ENCODE measurements around the gene GRIK3.
A peak's percentile ranks its signal among the peaks of the same experiment; 100 is the strongest.

Gene GRIK3

GRCh38 chr1:36981126-36981525, 53.2 kb downstream of the GRIK3 start:
- DNase-seq (ENCODE audit: low read depth in 2 of 2), result no peak

GRCh38 chr1:36977731-36978406, 56.4 kb downstream of the GRIK3 start:
- DNase-seq (ENCODE audit: low read depth in 2 of 2), result no peak

- no peak for DNase-seq (ENCODE audit: low read depth in 2 of 2)
Measured at GRCh38 chr1:36975642-36976041, 58.7 kb downstream of the GRIK3 start.

- no peak for DNase-seq (ENCODE audit: low read depth in 2 of 2)
Measured at GRCh38 chr1:36973056-36973455, 61.3 kb downstream of the GRIK3 start.

- no peak for DNase-seq (ENCODE audit: low read depth in 2 of 2)
Measured at GRCh38 chr1:36971852-36972618, 62.3 kb downstream of the GRIK3 start.

- DNase-seq (ENCODE audit: low read depth in 2 of 2), result no peak
Measured at GRCh38 chr1:36968730-36969129, 65.6 kb downstream of the GRIK3 start.

- DNase-seq (ENCODE audit: low read depth in 2 of 2), result peak in 1 of 2 donors; percentile 3
Measured at GRCh38 chr1:36966242-36966641, 68.1 kb downstream of the GRIK3 start.

- no peak for DNase-seq (ENCODE audit: low read depth in 2 of 2)
Measured at GRCh38 chr1:36965275-36966159, 68.8 kb downstream of the GRIK3 start.

- no peak for DNase-seq (ENCODE audit: low read depth in 2 of 2)
Measured at GRCh38 chr1:36964830-36965229, 69.5 kb downstream of the GRIK3 start.

GRCh38 chr1:36963006-36963405, 71.3 kb downstream of the GRIK3 start:
- no peak for DNase-seq (ENCODE audit: low read depth in 2 of 2)

GRCh38 chr1:36961062-36961615, 73.2 kb downstream of the GRIK3 start:
- no peak for DNase-seq (ENCODE audit: low read depth in 2 of 2)

- no peak for DNase-seq (ENCODE audit: low read depth in 2 of 2)
Measured at GRCh38 chr1:36956570-36956969, 77.7 kb downstream of the GRIK3 start.

- no peak for DNase-seq (ENCODE audit: low read depth in 2 of 2)
Measured at GRCh38 chr1:36955016-36955415, 79.3 kb downstream of the GRIK3 start.

GRCh38 chr1:36953061-36953460, 81.3 kb downstream of the GRIK3 start:
- no peak for DNase-seq (ENCODE audit: low read depth in 2 of 2)

- DNase-seq (ENCODE audit: low read depth in 2 of 2), result no peak
Measured at GRCh38 chr1:36951761-36952160, 82.6 kb downstream of the GRIK3 start.

- no peak for DNase-seq (ENCODE audit: low read depth in 2 of 2)
Measured at GRCh38 chr1:36951292-36951750, 83.0 kb downstream of the GRIK3 start.

GRCh38 chr1:36950604-36951291, 83.6 kb downstream of the GRIK3 start:
- no peak for DNase-seq (ENCODE audit: low read depth in 2 of 2)

GRCh38 chr1:36948606-36949005, 85.7 kb downstream of the GRIK3 start:
- DNase-seq (ENCODE audit: low read depth in 2 of 2), result no peak

- DNase-seq (ENCODE audit: low read depth in 2 of 2), result no peak
Measured at GRCh38 chr1:36948147-36948546, 86.2 kb downstream of the GRIK3 start.

- DNase-seq (ENCODE audit: low read depth in 2 of 2), result no peak
Measured at GRCh38 chr1:36947384-36947783, 86.9 kb downstream of the GRIK3 start.

GRCh38 chr1:36944883-36945282, 89.4 kb downstream of the GRIK3 start:
- DNase-seq (ENCODE audit: low read depth in 2 of 2), result no peak
